Measurements from ENCODE around the gene FUOM.

Gene FUOM

GRCh38 chr10:133309720-133310398 lies 48.0 kb downstream of the FUOM start:
- DNase-seq: peak; percentile 18

GRCh38 chr10:133309100-133309719 lies 48.6 kb downstream of the FUOM start:
- DNase-seq: peak; percentile 81

- DNase-seq: peak; percentile 74
Observed at GRCh38 chr10:133308421-133309099, 49.3 kb downstream of the FUOM start, which contains the start of the genes TUBGCP2 and ZNF511. Gene TUBGCP2 (minus strand): TSS chr10:133308872. CDS start chr10:133302941, 5,931 bp downstream. Gene ZNF511 (plus strand): TSS chr10:133308914. CDS start chr10:133308944, 30 bp downstream.

- peak; percentile 74 for DNase-seq
Observed at GRCh38 chr10:133307776-133308420, 49.9 kb downstream of the FUOM start.

GRCh38 chr10:133306941-133307379 lies 50.9 kb downstream of the FUOM start:
- DNase-seq: no peak

GRCh38 chr10:133306097-133306476 lies 51.7 kb downstream of the FUOM start:
- DNase-seq: no peak

All from NCI-H146 (cell line).